ENCODE results near the gene CRTC1. TPM values are rescaled to one million over a fixed set of nuclear protein-coding genes. Genes with fewer than 3 reads are reported as not detected.
"Not testable (repeated sequence)": the region's sequence is repeated elsewhere in the genome, so short reads cannot be mapped to it uniquely, and the experiment has no call there.

CRTC1 gene
- total RNA-seq, 1 donor from 2014 or later, result 8.8 TPM

DNA sequence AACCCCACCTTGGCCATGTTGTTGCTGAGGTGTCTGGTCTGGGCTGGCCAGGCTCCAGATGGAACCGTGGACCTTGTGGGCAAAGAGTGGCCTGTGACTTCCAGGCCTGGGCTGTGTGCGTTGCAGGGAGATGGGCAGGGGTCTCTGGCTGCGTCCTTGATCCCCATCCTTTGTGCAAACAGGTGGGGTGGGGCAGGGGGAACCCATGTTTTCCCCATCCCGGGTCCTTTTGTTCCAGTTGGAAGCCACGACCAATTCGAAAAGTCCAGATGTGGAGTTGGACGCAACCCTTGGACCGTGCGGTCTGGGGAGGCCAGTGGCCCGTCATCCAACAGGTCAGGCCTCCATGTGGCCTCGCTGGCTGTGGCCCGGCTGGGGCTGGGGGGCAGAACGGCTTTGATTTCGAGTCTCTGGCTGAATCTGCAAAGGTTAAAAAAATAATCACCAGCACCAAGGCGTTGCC is 120.7 kb downstream of the CRTC1 start:
- intact Hi-C loops (cut with DNase I), result no loop called here
- DNase-seq (ENCODE audit: low spot score), result no peak

DNA sequence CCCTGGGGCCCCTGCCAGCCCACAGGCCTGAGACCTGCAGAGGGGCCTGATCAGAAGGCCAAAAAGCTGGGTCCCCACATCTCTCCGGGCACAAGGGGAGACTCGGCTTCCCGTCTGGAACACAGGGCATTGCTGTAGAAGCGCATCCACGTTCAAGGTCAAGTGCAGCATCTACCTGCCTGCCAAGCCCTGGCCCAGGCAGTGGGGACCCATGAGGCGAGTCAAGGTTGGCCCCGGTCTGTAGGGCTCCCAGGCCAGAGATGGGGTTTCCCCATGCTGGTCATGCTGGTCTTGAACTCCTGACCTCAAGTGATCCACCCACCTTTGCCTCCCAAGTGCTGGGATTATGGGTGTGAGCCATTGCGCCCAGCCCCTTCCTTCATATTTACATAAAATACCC is 121.2 kb downstream of the CRTC1 start:
- intact Hi-C loops (cut with DNase I), result no loop called here
- no peak for DNase-seq (ENCODE audit: low spot score)

DNA sequence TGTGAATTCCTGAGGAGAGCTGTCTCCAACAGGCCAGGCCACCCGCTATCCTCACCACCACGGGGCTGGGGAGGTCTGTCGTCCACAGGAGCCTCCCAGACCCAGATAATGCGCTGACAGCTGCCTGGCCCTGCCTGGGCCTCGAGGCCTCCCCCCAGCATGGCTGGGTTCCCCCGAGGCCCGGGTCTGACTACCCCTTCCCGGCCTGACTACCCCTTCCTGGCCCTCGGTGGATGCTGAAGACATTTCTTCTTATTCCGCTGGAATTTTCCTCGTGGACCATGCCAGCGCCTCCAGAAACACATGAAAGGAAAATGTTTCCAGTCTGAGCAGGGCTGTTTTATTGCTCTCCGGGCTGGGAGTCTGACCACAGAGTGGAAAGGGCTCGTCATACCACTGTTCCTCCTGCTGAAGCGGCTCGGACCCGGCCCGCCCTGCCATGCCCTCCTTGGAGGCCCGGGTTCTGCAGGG is 124.4 kb downstream of the CRTC1 start:
- intact Hi-C loops (cut with DNase I), result no loop called here
- no peak for DNase-seq (ENCODE audit: low spot score)

DNA sequence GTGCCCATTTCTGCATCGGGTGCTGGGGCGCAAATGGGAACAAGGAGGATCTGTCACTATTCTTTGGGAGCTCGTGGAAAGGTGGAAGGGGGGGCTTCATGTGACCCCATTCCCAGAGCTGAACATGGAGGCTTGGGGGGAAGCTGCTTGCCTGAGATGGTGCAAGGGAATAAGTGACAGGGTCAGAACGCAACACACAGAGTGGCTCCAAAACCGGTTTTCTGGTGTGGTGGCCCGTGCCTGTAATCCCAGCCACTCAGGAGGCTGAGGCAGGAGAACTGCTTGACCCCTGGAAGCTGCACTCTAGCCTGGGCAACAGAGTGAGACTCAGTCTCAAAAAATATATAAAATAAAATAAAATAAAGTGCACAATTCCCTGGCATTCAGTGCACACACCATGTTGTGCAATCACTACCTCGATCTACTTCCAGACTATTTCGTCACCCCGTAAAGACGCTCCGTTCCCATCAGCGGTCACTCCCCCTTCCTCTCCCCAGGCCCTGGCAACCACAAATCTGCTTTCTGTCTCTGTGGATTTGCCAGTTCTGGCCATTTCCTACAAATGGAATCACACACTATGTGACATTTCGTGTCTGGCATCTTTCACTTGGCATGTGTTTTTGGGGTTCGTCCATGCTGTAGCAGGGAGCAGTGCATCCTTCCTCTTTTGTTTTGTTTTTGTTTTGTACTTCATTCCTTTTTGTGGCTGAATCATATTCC is 125.8 kb downstream of the CRTC1 start:
- intact Hi-C loops (cut with DNase I), result no loop called here
- no peak for DNase-seq (ENCODE audit: low spot score)

DNA sequence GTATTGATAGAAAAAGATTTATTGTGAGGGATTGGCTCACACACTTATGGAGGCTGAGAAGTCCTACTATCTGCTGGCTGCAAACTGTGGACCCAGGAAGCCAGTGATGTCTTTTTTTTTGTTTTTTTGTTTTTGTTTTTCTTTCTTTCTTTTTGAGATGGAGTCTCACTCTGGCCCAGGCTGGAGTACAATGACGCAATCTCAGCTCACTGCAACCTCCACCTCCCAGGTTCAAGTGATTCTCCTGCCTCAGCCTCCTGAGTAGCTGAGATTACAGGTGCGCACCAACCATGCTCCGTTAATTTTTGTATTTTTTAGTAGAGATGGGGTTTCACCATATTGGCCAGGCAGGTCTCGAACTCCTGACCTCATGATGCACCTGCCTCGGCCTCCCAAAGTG is 128.2 kb downstream of the CRTC1 start:
- DNase-seq (ENCODE audit: low spot score); intact Hi-C loops (cut with DNase I): not testable (repeated sequence)

DNA sequence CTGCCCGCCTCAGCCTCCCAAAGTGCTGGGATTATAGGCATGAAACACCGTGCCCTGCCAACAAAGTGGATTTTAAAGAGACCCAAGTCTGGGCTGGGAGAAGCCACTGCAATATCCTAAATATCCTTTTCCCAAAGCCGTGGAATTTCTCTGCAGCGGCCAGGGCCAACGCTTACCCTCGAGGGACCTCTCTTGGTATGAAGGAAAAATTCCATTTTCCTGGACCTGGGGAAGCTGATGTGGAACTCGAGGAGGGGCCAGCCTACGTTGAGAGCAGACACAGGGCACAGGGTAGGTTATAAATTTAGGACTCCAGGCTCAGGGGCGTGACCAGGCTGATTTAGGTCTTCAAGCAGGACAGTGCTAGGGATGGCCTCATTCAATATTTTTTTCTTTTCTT is 130.6 kb downstream of the CRTC1 start:
- no peak for DNase-seq (ENCODE audit: low spot score)
- intact Hi-C loops (cut with DNase I), result no loop called here

DNA sequence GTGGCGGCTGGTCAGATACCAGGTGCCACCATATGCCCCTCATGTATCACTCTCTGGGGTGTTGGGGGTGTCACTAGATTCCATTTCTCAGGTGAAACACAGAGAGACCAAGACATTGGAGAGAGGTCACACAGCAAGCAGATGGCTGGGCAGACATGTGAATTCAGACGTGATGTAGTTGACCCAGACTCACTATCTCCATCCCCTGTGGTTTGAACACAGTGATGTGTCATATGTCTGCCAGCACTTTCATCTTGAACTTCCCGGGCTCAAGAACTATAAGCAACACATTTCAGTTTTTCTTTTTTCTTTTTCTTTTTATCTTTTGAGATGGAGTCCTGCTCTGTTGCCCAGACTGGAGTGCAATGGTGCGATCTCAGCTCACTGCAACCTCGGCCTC is 132.2 kb downstream of the CRTC1 start:
- intact Hi-C loops (cut with DNase I), result no loop called here
- no peak for DNase-seq (ENCODE audit: low spot score)

DNA sequence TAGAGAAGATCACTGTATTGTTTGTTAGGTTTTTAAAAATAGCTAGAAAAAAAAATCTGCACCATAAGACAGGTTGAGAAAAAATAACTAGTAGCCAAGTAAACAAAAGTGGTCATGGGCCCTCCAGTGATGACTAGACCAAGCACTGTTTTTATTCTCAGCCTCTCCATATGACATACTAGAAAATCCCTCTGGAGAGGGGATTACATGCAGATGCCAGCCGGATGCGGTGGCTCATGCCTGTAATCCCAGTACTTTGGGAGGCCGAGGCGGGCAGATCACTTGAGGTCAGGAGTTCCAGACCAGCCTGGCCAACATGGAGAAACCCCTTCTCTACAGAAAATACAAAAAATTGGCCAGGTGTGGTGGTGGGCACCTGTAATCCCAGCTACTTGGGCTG is 133.2 kb downstream of the CRTC1 start:
- DNase-seq (ENCODE audit: low spot score); intact Hi-C loops (cut with DNase I): not testable (repeated sequence)

DNA sequence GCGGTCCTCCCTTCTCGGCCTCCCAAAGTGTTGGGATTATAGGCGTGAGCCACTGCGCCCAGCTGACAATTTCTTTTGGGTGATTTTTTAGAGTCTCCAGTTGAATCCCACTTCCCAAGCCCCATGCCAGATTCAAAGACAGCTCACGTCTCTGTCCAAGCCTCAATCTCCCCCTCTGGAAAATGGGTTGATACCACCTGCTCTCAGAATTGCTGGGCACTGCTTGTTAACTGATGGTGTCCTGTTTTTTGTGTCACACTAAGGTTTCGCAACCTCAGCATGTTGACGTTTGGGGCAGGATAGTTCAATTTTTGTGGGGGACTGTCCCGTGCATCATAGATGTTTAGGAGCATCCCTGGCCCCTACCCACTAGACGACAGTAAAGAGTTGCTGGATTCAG is 134.1 kb downstream of the CRTC1 start:
- DNase-seq (ENCODE audit: low spot score), result no peak
- intact Hi-C loops (cut with DNase I), result no loop called here

DNA sequence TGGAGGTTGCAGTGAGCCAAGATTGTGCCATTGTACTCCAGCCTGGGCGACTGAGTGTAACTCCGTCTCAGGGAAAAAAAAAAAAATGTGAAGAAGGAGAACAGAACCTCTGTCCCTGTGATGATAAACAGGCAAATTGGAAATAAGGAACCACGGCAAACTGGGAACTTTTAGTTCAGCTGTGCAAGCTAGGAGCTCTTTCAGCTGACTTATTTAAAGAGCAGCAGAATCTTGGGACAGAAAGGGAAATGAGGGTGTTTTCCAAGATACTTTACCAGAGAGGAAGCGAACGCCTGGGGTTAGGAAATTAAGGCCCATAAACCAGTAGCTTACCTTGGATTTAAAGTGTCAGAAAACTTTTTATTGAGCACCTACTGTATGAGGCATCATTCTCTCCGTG is 145.3 kb downstream of the CRTC1 start:
- DNase-seq (ENCODE audit: low spot score), result no peak
- intact Hi-C loops (cut with DNase I), result no loop called here

DNA sequence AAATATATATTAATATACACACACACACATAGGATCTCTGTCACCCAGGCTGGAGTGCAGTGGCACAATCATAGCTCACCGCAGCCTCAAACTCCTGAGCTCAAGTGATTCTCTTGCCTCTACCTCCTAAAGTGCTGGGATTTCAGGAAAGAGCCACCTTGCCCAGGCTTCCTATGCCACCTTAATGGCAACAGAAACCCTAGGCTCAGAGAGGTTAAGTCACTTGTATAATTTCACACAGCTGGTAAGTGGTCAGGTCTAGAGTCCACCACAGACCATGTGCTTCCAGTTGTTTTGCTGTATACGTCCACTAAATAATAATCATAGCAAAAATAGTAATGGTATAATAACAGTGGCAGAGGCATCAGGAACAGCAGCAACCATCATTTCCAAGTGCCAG is 147.0 kb downstream of the CRTC1 start:
- DNase-seq (ENCODE audit: low spot score), result no peak
- intact Hi-C loops (cut with DNase I), result loop anchor here (5.0 kb wide), 1 partner anchor 148 kb away; the partner anchor contains the start of gene CRTC1

DNA sequence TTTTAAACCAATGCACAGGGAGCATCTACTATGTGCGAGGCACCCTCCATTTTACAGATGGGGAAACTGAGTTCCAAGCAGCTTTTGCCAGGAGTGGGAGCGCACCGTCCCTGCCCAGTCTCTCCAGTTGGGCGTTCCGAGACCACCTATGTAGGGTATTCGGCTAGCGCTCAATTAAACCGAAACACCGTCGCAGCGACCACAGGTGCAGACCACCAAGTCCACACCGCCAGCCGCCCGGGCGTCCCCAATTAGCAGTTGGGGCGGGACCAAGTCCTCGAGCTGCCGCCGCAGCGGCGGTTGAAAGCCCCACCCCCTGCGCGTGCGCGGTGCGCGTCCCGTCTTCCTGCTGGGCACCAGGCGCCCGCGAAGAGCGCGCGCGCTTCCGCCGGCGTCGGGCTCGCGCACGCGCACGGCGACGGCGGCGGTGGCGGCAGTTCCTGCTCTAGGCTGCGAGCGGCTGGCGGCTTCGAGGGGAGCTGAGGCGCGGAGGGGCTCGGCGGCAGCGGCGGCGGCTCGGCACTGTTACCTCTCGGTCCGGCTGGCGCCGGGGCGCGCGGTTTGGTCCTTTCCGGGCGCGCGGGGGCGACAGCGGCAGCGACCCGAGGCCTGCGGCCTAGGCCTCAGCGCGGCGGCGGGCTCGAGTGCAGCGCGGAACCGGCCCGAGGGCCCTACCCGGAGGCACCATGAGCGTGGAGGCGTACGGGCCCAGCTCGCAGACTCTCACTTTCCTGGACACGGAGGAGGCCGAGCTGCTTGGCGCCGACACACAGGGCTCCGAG is 148.2 kb downstream of the CRTC1 start, which contains the start of gene UPF1:
Gene UPF1, plus strand, starts transcription at position 436 of the 782 bp plus-strand sequence. Its CDS starts 251 bp downstream, at position 687.
- intact Hi-C loops (cut with DNase I), result loop anchor here (5.0 kb wide), 1 partner anchor 149 kb away; the partner anchor contains the start of gene CRTC1
- peak; percentile 98 for DNase-seq (ENCODE audit: low spot score)

Other genes starting within 250 kb of the CRTC1 start
- 32.9 TPM for gene ISYNA1, start 245.5 kb upstream of the CRTC1 start, total RNA-seq
- 9.9 TPM for gene ELL, start 161.6 kb upstream of the CRTC1 start, total RNA-seq
- 161 TPM for gene FKBP8, start 140.1 kb upstream of the CRTC1 start, total RNA-seq
- gene KXD1, start 125.8 kb upstream of the CRTC1 start, total RNA-seq, result 59.6 TPM
- gene UBA52, start 111.8 kb upstream of the CRTC1 start, total RNA-seq, result 573 TPM
- gene REX1BD, start 94.9 kb upstream of the CRTC1 start, total RNA-seq, result 58.9 TPM
- 29.6 TPM for gene CRLF1, start 76.9 kb upstream of the CRTC1 start, total RNA-seq
- 3.0 TPM for gene TMEM59L, start 70.8 kb upstream of the CRTC1 start, total RNA-seq
- 5.4 TPM for gene KLHL26, start 46.7 kb upstream of the CRTC1 start, total RNA-seq
- 31.8 TPM for gene COMP, start 107.6 kb downstream of the CRTC1 start, total RNA-seq
- gene UPF1, start 148.3 kb downstream of the CRTC1 start, total RNA-seq, result 40.2 TPM
- 1.8 TPM for gene CERS1, start 212.5 kb downstream of the CRTC1 start, total RNA-seq
- 133 TPM for gene COPE, start 235.7 kb downstream of the CRTC1 start, total RNA-seq
- 22.9 TPM for gene DDX49, start 236.0 kb downstream of the CRTC1 start, total RNA-seq